Loucy (cell line): ENCODE measurements around the gene TCTN1.

Experiments
- CTCF ChIP-seq: fragments of 200-600 bp; sonication (generic); conservative IDR thresholded peaks from 2 replicates; pipeline ENCODE4 v1.5.1; 2014; ENCODE audit warnings: mild to moderate bottlenecking, antibody characterized with exemption, low read length
- EZH2phosphoT487 ChIP-seq: fragments of 200-600 bp; IDR thresholded peaks from 2 replicates; pipeline ENCODE4 v1.6.1; 2018; ENCODE audit warnings: antibody characterized with exemption, mild to moderate bottlenecking, moderate library complexity, borderline replicate concordance

DNA sequence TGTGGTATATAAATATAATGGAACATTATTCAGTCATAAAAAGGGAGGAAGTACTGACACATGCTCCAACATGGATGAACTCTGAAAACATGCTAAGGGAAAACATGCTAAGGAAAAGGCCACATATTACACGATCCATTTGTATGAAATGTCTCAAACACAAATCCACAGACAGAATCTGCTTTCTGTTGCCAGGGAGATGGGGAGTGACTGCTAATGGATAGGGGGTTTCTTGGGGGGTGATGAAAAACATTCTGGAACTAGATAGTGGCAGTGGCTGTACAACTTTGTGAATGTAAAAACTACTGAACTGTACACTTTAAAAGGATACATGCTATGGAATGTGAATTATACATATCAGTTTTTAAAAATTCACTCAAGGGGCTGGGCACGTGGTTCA is 37.4 kb upstream of the TCTN1 start:
- TF ChIP-seq CTCF (no peak), EZH2phosphoT487 (no peak)
